HCT116 (cell line): ENCODE measurements around the gene RHOG. TPM values are rescaled to one million over a fixed set of nuclear protein-coding genes. Genes with fewer than 3 reads are reported as not detected.
A peak's percentile ranks its signal among the peaks of the same experiment; 100 is the strongest.

ENCODE experiments used
- ATAC-seq: fragments of 200-7000 bp; cut with Tn5 transposase; 2 replicates; pipeline ENCODE4 v1.9.1; 2020; ENCODE audit warnings: mild to moderate bottlenecking, moderate library complexity
- BruUV-seq: library from RNA; stranded (reverse); fragments of 400-500 nt; replicated peaks from 2 replicates; lab custom pipeline; 2021; lab: Mats Ljungman, UMichigan
- CTCF ChIA-PET: fragments of 300-600 bp; sonication (Branson Sonifier 250); formaldehyde crosslinking; loops from one replicate; lab custom pipeline; 2021; ENCODE audit warnings: antibody characterized with exemption; lab: Charles Lee
- POLR2A ChIA-PET: fragments of 300-600, 350-600 bp; sonication (Branson Sonifier 250); formaldehyde crosslinking; loops from one replicate; lab custom pipeline; 2021; ENCODE audit warnings: antibody characterized with exemption; lab: Charles Lee
- RAD21 ChIA-PET, 2 experiments: fragments of 300-600 bp; sonication (Branson Sonifier 250); formaldehyde crosslinking; loops; one replicate each; lab custom pipeline; 2023; ENCODE audit warnings: low total read pairs in 2 of 2; ENCODE audit not compliant: uncharacterized antibody in 2 of 2, unreplicated experiment in 2 of 2, low non-redundant PET in 1 of 2; lab: Charles Lee
- DNase-seq: peaks from one replicate; pipeline ENCODE4 v3.0.0-alpha.2; 2010; ENCODE audit warnings: low read depth, low spot score
- H2AFZ ChIP-seq: fragments of 200-600 bp; shearing (Covaris generic), sonication (generic); 2 replicates; pipeline ENCODE4 v1.6.1; 2017; ENCODE audit warnings: low read depth, mixed run types, mixed read lengths, antibody characterized with exemption, low read length; ENCODE audit not compliant: poor library complexity, severe bottlenecking
- H3K27ac ChIP-seq: 2 replicates; pipeline ENCODE4 v1.5.1; 2012; ENCODE audit warnings: low read depth, low read length
- H3K27me3 ChIP-seq: fragments of 200-600 bp; sonication (generic); 2 replicates; pipeline ENCODE4 v1.6.1; 2016; ENCODE audit warnings: mixed run types, low read length, mixed read lengths; ENCODE audit not compliant: insufficient read depth
- H3K36me3 ChIP-seq, 2 experiments: fragments of 200-500 bp in 1 of 2; fragments of 200-600 bp in 1 of 2; sonication (Bioruptor generic) in 1 of 2; sonication (generic) in 1 of 2; 2 replicates each; pipeline versions ENCODE4 v1.5.1 to v1.6.1; 2014 to 2016; ENCODE audit warnings: low read length in 2 of 2, inconsistent platforms in 1 of 2, mixed read lengths in 1 of 2, mixed run types in 1 of 2; ENCODE audit not compliant: insufficient read depth in 2 of 2, control insufficient read depth in 1 of 2
- H3K4me1 ChIP-seq, 2 experiments: fragments of 200-600 bp in 1 of 2; sonication (generic) in 1 of 2; 2 replicates each; pipeline versions ENCODE4 v1.5.1 to v1.6.1; 2012 to 2017; ENCODE audit warnings: low read length in 2 of 2, inconsistent platforms in 1 of 2, mild to moderate bottlenecking in 1 of 2, mixed read lengths in 1 of 2, mixed run types in 1 of 2, moderate library complexity in 1 of 2; ENCODE audit not compliant: insufficient read depth in 2 of 2, control insufficient read depth in 1 of 2
- H3K4me2 ChIP-seq: fragments of 200-600 bp; sonication (generic); 2 replicates; pipeline ENCODE4 v1.6.1; 2017; ENCODE audit warnings: mixed run types, low read length, mixed read lengths
- H3K4me3 ChIP-seq, 2 experiments: fragments of 200-600 bp in 1 of 2; sonication (generic) in 1 of 2; replicated peaks in 1 of 2; 2 replicates each; pipeline ENCODE4 v1.5.1; 2011 to 2016; ENCODE audit warnings: low read length in 2 of 2, control low read depth in 1 of 2, low read depth in 1 of 2, mild to moderate bottlenecking in 1 of 2, mixed read lengths in 1 of 2, mixed run types in 1 of 2
- H3K79me2 ChIP-seq: fragments of 200-600 bp; sonication (generic); 2 replicates; pipeline ENCODE4 v1.6.1; 2017; ENCODE audit warnings: mild to moderate bottlenecking, mixed run types, low read length, moderate library complexity, mixed read lengths; ENCODE audit not compliant: insufficient read depth
- H3K9ac ChIP-seq: fragments of 200-600 bp; sonication (generic); 2 replicates; pipeline ENCODE4 v1.6.1; 2016; ENCODE audit warnings: low read length, mixed read lengths
- H3K9me2 ChIP-seq: fragments of 200-600 bp; sonication (generic), shearing (Covaris generic); 2 replicates; pipeline ENCODE4 v1.6.1; 2017; ENCODE audit warnings: mixed run types, mild to moderate bottlenecking, moderate library complexity; ENCODE audit not compliant: insufficient read depth
- H3K9me3 ChIP-seq, 2 experiments: fragments of 200-500 bp in 1 of 2; fragments of 200-600 bp in 1 of 2; sonication (Bioruptor generic) in 1 of 2; sonication (generic) in 1 of 2; 2 replicates each; pipeline ENCODE4 v1.6.1; 2014 to 2017; ENCODE audit warnings: low read length in 2 of 2, mixed read lengths in 2 of 2, inconsistent platforms in 1 of 2, low read depth in 1 of 2, mild to moderate bottlenecking in 1 of 2, mixed run types in 1 of 2, moderate library complexity in 1 of 2; ENCODE audit not compliant: control insufficient read depth in 1 of 2, insufficient read depth in 1 of 2
- H4K20me1 ChIP-seq: fragments of 200-600 bp; sonication (generic), shearing (Covaris generic); 2 replicates; pipeline ENCODE4 v1.6.1; 2017; ENCODE audit warnings: mixed run types, mild to moderate bottlenecking, moderate library complexity; ENCODE audit not compliant: insufficient read depth
- ATF3 ChIP-seq: IDR thresholded peaks from 2 replicates; pipeline ENCODE4 v1.6.1; 2012
- CTCF ChIP-seq, 3 experiments: fragments of 200-600 bp in 1 of 3; sonication (generic) in 1 of 3; IDR thresholded peaks in 2 of 3; conservative IDR thresholded peaks in 1 of 3; 2 replicates each; pipeline ENCODE4 v1.5.1; 2012 to 2017; ENCODE audit warnings: low read depth in 2 of 3, low read length in 2 of 3, antibody characterized with exemption in 1 of 3, borderline replicate concordance in 1 of 3, control low read depth in 1 of 3, mild to moderate bottlenecking in 1 of 3, mixed read lengths in 1 of 3, mixed run types in 1 of 3, moderate library complexity in 1 of 3; ENCODE audit not compliant: insufficient read depth in 1 of 3
- EGR1 ChIP-seq: IDR thresholded peaks from 2 replicates; pipeline ENCODE4 v1.6.1; 2012; ENCODE audit warnings: low read depth
- ELF1 ChIP-seq: IDR thresholded peaks from 2 replicates; pipeline ENCODE4 v1.6.1; 2012; ENCODE audit warnings: low read depth, borderline replicate concordance
- EZH2 ChIP-seq: fragments of 200-600 bp; sonication (generic); IDR thresholded peaks from 2 replicates; pipeline ENCODE4 v1.6.1; 2017; ENCODE audit warnings: antibody characterized with exemption, mixed run types
- EZH2phosphoT487 ChIP-seq: fragments of 200-600 bp; IDR thresholded peaks from 2 replicates; pipeline ENCODE4 v1.6.1; 2018; ENCODE audit warnings: antibody characterized with exemption, borderline replicate concordance
- FOSL1 ChIP-seq: IDR thresholded peaks from 2 replicates; pipeline ENCODE4 v1.6.1; 2012; ENCODE audit warnings: low read depth
- MAX ChIP-seq: IDR thresholded peaks from 2 replicates; pipeline ENCODE4 v1.6.1; 2012
- POLR2A ChIP-seq: IDR thresholded peaks from 2 replicates; pipeline ENCODE4 v1.7.0; 2011; ENCODE audit warnings: borderline replicate concordance; ENCODE audit not compliant: insufficient read depth, insufficient read length; ENCODE audit errors: extremely low read depth
- POLR2AphosphoS5 ChIP-seq: IDR thresholded peaks from 2 replicates; pipeline ENCODE4 v1.6.1; 2011; ENCODE audit warnings: mild to moderate bottlenecking, low read depth, low read length, moderate library complexity
- RAD21 ChIP-seq: IDR thresholded peaks from 2 replicates; pipeline ENCODE4 v1.6.1; 2012; ENCODE audit warnings: low read depth, mild to moderate bottlenecking
- SIN3A ChIP-seq: IDR thresholded peaks from 2 replicates; pipeline ENCODE4 v1.6.1; 2012; ENCODE audit warnings: low read depth
- SP1 ChIP-seq: IDR thresholded peaks from 2 replicates; pipeline ENCODE4 v1.6.1; 2012; ENCODE audit warnings: low read depth
- TCF7L2 ChIP-seq: IDR thresholded peaks from 2 replicates; pipeline ENCODE4 v1.7.0; 2011; ENCODE audit warnings: borderline replicate concordance, inconsistent platforms; ENCODE audit not compliant: insufficient read depth, insufficient read length; ENCODE audit errors: extremely low read depth
- ZBTB33 ChIP-seq: IDR thresholded peaks from 2 replicates; pipeline ENCODE4 v1.6.1; 2011; ENCODE audit warnings: mild to moderate bottlenecking, low read length, moderate library complexity; ENCODE audit not compliant: insufficient replicate concordance; ENCODE audit errors: extremely low read depth
- ZNF274 ChIP-seq: fragments of 200-500 bp; sonication (Bioruptor generic); IDR thresholded peaks from 2 replicates; pipeline ENCODE4 v1.6.1; 2014; ENCODE audit warnings: mild to moderate bottlenecking, low read depth, low read length, inconsistent platforms
- intact Hi-C: fragments of 100-400 bp; cut with micrococcal nuclease; formaldehyde crosslinking; loops from 2 replicates; pipeline ENCODE4 v1.10.0; 2022
- total RNA-seq: library from RNA; stranded (reverse); gene quantifications from one replicate; pipeline ENCODE4 v1.2.1, GENCODE V29; 2021; ENCODE audit not compliant: unreplicated experiment

The RHOG gene
- total RNA-seq, 1 experiment from 2014 or later = 49.1 TPM

GRCh38 chr11:3885855-3886254, 45.1 kb upstream of the RHOG start (continued):
- TF ChIP-seq EZH2phosphoT487 (no peak), ZNF274 (no peak), POLR2AphosphoS5 (no peak), POLR2A (no peak), ELF1 (no peak), EZH2 (no peak), MAX (peak; percentile 60), SP1 (peak; percentile 60), TCF7L2 (peak; percentile 62), RAD21 (0 out of 2 replicates have a peak, but pooled peaks have one; percentile 7), FOSL1 (peak; percentile 60; the same call in 1 of the 2 replicates)

- no peaks in the 10 kb centered on the region for H3K9me2 ChIP-seq
- no peak overlapping the region for H3K4me3 ChIP-seq
- DNase-seq (no peak), ATAC-seq (no peak)
- ChIA-PET RAD21 (no interaction called here), POLR2A (no interaction called here), CTCF (interaction anchor here (1.2 kb wide), 1 partner anchor 28 kb away, joined by 10 read pairs; the partner anchor contains the start of gene STIM1)
- no peak overlapping the region for H3K27ac ChIP-seq
- no peak overlapping the region for H3K9ac ChIP-seq
- no peaks in the 10 kb centered on the region for H4K20me1 ChIP-seq
- no peak overlapping the region for H3K4me2 ChIP-seq
- intact Hi-C loops = no loop called here
- peaks cover 26 to 46% of the 10 kb centered on the region in 2 experiments for H3K4me1 ChIP-seq
- BruUV-seq = no TSS peak
- no peaks in the 10 kb centered on the region for H3K36me3 ChIP-seq
- no peaks in the 10 kb centered on the region for H3K9me3 ChIP-seq
- TF ChIP-seq ATF3 (no peak), RAD21 (peak; percentile 20; the same call in 1 of the 2 replicates), SP1 (no peak), ZBTB33 (no peak), SIN3A (no peak), EGR1 (no peak), CTCF (IDR thresholded peaks at IDR 0.05 in 2 of 3, conservative IDR thresholded peaks at IDR 0.05 in 1 of 3; ENCODE audit: borderline replicate concordance in 1 of 3, insufficient read depth in 1 of 3, low read depth in 2 of 3, low read length in 2 of 3) (0 out of 6 replicates have a peak, but pooled peaks of 1 of the 3 experiments have one; percentile 16), EZH2phosphoT487 (no peak), TCF7L2 (no peak), ELF1 (no peak)
- H3K79me2 ChIP-seq = peaks cover 9% of the 10 kb centered on the region; the same call in 1 of the 2 replicates
- H2AFZ ChIP-seq = no peak overlapping the region
- H3K27me3 ChIP-seq = no peaks in the 10 kb centered on the region
Observed at GRCh38 chr11:3882655-3883054, 41.9 kb upstream of the RHOG start.
